GM23338 (cell line): ENCODE results near the gene DLG2.

Experiments
- CREB1 ChIP-seq: fragments of 250-450 bp; sonication (Bioruptor Pico); IDR thresholded peaks from 2 replicates; pipeline ENCODE4 v1.5.0; 2020; ENCODE audit warnings: low read depth, mild to moderate bottlenecking, moderate library complexity
- CTCF ChIP-seq, 2 experiments: fragments of 200-600 bp in 1 of 2; sonication (generic) in 1 of 2; conservative IDR thresholded peaks; 2 replicates each; pipeline versions ENCODE4 v1.5.1 to v1.6.1; 2016 to 2017; ENCODE audit warnings: antibody characterized with exemption in 2 of 2, low read depth in 2 of 2, mild to moderate bottlenecking in 2 of 2, moderate library complexity in 1 of 2
- ETS1 ChIP-seq: IDR thresholded peaks from 2 replicates; pipeline ENCODE4 v1.6.1; 2016; ENCODE audit warnings: antibody characterized with exemption
- EZH2 ChIP-seq: fragments of 200-600 bp; sonication (generic); IDR thresholded peaks from one replicate; pipeline ENCODE4 v1.8.0; 2017; ENCODE audit warnings: antibody characterized with exemption, mild to moderate bottlenecking, low read depth; ENCODE audit not compliant: unreplicated experiment
- EZH2phosphoT487 ChIP-seq: fragments of 200-600 bp; sonication (generic); IDR thresholded peaks from one replicate; pipeline ENCODE4 v1.8.1; 2018; ENCODE audit warnings: antibody characterized with exemption; ENCODE audit not compliant: unreplicated experiment
- JUNB ChIP-seq: IDR thresholded peaks from one replicate; pipeline ENCODE4 v1.6.1; 2016; ENCODE audit warnings: antibody characterized with exemption; ENCODE audit not compliant: unreplicated experiment
- NANOG ChIP-seq: IDR thresholded peaks from 2 replicates; pipeline ENCODE4 v1.6.1; 2016; ENCODE audit warnings: antibody characterized with exemption, borderline replicate concordance
- POLR2AphosphoS5 ChIP-seq: IDR thresholded peaks from 2 replicates; pipeline ENCODE4 v1.6.1; 2016; ENCODE audit warnings: antibody characterized with exemption, low read depth
- REST ChIP-seq: IDR thresholded peaks from one replicate; pipeline ENCODE4 v1.6.1; 2018; ENCODE audit warnings: antibody characterized with exemption; ENCODE audit not compliant: unreplicated experiment
- STAT1 ChIP-seq: IDR thresholded peaks from one replicate; pipeline ENCODE4 v1.6.1; 2016; ENCODE audit warnings: antibody characterized with exemption; ENCODE audit not compliant: unreplicated experiment
- ZNF114 ChIP-seq: fragments of 250-450 bp; sonication (Bioruptor Pico); IDR thresholded peaks from 2 replicates; pipeline ENCODE4 v1.5.0; 2020; ENCODE audit warnings: mild to moderate bottlenecking, moderate library complexity
- ZNF331 ChIP-seq: fragments of 250-450 bp; sonication (Bioruptor Pico); IDR thresholded peaks from 2 replicates; pipeline ENCODE4 v1.5.0; 2020; ENCODE audit warnings: low read depth, mild to moderate bottlenecking, moderate library complexity
- ZNF462 ChIP-seq: fragments of 250-450 bp; sonication (Bioruptor Pico); IDR thresholded peaks from 2 replicates; pipeline ENCODE4 v1.5.0; 2020; ENCODE audit warnings: mild to moderate bottlenecking, moderate library complexity

- TF ChIP-seq CTCF (conservative IDR thresholded peaks at IDR 0.05; ENCODE audit: low read depth in 2 of 2) (no peak), REST (no peak), EZH2 (no peak), POLR2AphosphoS5 (no peak), NANOG (no peak), JUNB (no peak), STAT1 (no peak), CREB1 (no peak), EZH2phosphoT487 (no peak), ZNF114 (CRISPR knock-in tag) (no peak), ETS1 (no peak), ZNF462 (no peak), ZNF331 (no peak)
Measured at GRCh38 chr11:84358034-84358433, 1269.1 kb downstream of the DLG2 start.
